Activated CD8-positive, alpha-beta memory T cell treated with anti-CD3 and anti-CD28 coated beads, Interleukin-2, amount 50 U/mL, for 24 hours (primary cell): Measurements from ENCODE around the gene PDLIM5.
"Not testable (repeated sequence)": the region's sequence is repeated elsewhere in the genome, so short reads cannot be mapped to it uniquely, and the experiment has no call there.

Experiments used
- DNase-seq: peaks from one replicate; pipeline ENCODE4 v3.0.0-alpha.2; 2020; ENCODE audit errors: extremely low read depth

The PDLIM5 gene

GRCh38 chr4:94598758-94599157 lies 147.0 kb downstream of the PDLIM5 start:
- no peak for DNase-seq

- DNase-seq = no peak
Observed at GRCh38 chr4:94603170-94603747, 151.5 kb downstream of the PDLIM5 start.

GRCh38 chr4:94605241-94605805 lies 153.6 kb downstream of the PDLIM5 start:
- no peak for DNase-seq

GRCh38 chr4:94610145-94610544 lies 158.4 kb downstream of the PDLIM5 start:
- DNase-seq = no peak

- no peak for DNase-seq
Observed at GRCh38 chr4:94613248-94613647, 161.5 kb downstream of the PDLIM5 start.

- DNase-seq = no peak
Observed at GRCh38 chr4:94615451-94615850, 163.7 kb downstream of the PDLIM5 start.

- DNase-seq = no peak
Observed at GRCh38 chr4:94621491-94622080, 169.8 kb downstream of the PDLIM5 start.

GRCh38 chr4:94623126-94623911 lies 171.6 kb downstream of the PDLIM5 start:
- DNase-seq = no peak

GRCh38 chr4:94626942-94627341 lies 175.2 kb downstream of the PDLIM5 start:
- no peak for DNase-seq

GRCh38 chr4:94629058-94629457 lies 177.3 kb downstream of the PDLIM5 start:
- DNase-seq = not testable (repeated sequence)

- no peak for DNase-seq
Observed at GRCh38 chr4:94629837-94630236, 178.1 kb downstream of the PDLIM5 start.

GRCh38 chr4:94634271-94634670 lies 182.5 kb downstream of the PDLIM5 start:
- no peak for DNase-seq

GRCh38 chr4:94635177-94635576 lies 183.4 kb downstream of the PDLIM5 start:
- no peak for DNase-seq

GRCh38 chr4:94636004-94636403 lies 184.3 kb downstream of the PDLIM5 start:
- no peak for DNase-seq

GRCh38 chr4:94639298-94639697 lies 187.6 kb downstream of the PDLIM5 start:
- DNase-seq = no peak

- no peak for DNase-seq
Observed at GRCh38 chr4:94640151-94640550, 188.4 kb downstream of the PDLIM5 start.

GRCh38 chr4:94641702-94642560 lies 190.2 kb downstream of the PDLIM5 start:
- no peak for DNase-seq

- no peak for DNase-seq
Observed at GRCh38 chr4:94642561-94642866, 190.8 kb downstream of the PDLIM5 start.

- DNase-seq = no peak
Observed at GRCh38 chr4:94648699-94649098, 197.0 kb downstream of the PDLIM5 start.

GRCh38 chr4:94649381-94650133 lies 197.8 kb downstream of the PDLIM5 start:
- no peak for DNase-seq

- DNase-seq = no peak
Observed at GRCh38 chr4:94650134-94650495, 198.4 kb downstream of the PDLIM5 start.
